LHCN-M2 (cell line): ENCODE data around the gene LY6G6F. TPM values are rescaled to one million over a fixed set of nuclear protein-coding genes. Genes with fewer than 3 reads are reported as not detected.
"Not testable (repeated sequence)": the region's sequence is repeated elsewhere in the genome, so short reads cannot be mapped to it uniquely, and the experiment has no call there.

Experiments used
- DNase-seq: peaks from one replicate; pipeline ENCODE4 v3.0.0-alpha.2; 2012; ENCODE audit warnings: low read depth
- total RNA-seq: library from RNA; depleted of rRNA; stranded (reverse); fragments of >200 nt; gene quantifications from 2 replicates; pipeline ENCODE4 v1.2.3, GENCODE V29; 2014

LY6G6F gene
- total RNA-seq, 1 experiment from 2014 or later = not detected

DNA sequence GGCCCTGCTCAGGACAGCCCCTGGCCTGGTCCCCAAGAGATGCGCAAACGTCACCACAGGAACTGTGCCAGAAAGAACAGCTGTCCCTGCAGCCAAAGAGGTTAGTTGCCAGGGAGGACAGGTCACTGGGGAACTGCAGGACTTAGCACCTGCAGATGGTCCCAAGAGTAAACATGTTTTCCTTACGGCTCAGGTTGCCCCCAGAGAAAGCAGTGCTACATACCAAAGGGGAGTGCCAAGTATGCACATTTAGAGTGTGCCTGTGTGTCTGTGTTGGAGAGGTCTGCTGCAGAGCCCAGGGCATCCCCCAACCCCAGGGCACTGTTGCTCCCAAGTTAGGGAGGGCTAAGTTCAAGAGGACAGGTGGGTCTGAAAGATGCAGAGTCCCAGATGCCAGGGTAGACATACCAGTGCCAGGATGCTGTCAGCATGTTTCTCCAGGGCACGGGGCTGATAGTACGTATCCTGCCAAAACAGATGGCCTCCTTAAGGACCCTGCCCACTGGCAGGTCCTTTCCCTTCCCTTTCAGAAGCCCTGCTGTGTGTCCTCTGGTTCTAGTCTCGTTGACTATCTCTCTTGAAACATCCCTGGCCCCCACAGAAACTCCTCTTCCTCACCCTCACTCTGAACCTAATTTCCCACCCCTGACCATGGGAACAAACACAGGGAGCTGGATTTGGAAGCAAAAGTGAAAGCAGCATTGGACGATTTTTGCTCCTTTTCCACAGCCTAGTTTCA is 4.8 kb upstream of the LY6G6F start:
- peak; percentile 63 for DNase-seq

GRCh38 chr6:31702405-31702818 is 4.3 kb upstream of the LY6G6F start:
- no peak for DNase-seq

DNA sequence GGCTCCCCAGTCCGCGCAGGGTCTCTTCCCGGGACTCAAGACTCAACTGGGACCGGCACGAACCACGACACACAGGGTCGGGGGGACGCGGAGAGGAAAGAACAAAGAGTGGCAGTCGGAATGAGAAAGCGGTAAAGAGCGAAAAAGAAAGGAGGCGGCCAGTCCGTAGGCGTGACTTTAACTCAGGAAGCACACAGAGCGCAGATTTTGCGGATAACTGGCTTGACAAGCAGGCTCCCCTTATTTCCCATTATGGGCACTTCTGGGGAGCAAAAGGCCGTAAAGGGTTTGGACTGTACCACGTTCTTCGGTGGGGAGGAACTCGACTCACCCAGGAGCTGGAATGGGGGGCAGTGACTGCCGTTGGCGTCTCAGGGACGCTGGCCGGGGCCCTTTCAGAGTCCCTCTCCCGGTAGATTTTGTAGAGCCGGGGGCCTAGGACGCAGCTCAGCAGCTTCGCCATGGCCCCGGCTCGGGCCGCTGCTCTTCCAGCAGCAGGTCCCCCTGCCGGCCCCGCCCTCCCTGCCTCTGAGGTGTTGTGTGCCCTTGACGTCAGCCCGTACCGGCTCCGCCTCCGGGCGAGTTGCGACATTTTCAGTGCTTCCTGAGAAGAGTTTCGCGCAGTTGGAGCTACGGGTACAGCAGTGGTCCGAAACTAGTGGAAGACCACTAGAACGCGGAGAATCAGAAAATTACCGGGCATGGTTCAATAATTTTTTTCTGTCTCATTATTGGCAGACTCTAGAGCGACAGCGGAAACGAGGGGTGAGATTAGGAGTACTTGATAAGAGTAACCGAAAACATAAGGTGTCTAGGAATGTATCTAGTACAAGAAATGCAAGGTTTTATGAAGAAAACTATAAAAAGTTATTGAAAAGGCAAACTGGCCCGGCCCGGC is 3.6 kb upstream of the LY6G6F start, which contains the start of gene ABHD16A:
TSS of gene ABHD16A (minus strand) at position 506 of the 898 bp plus-strand sequence. CDS start at position 463, 43 bp downstream.
- peak; percentile 98 for DNase-seq

- no peak for DNase-seq
These were observed 735 bp upstream of the LY6G6F start for GRCh38 chr6:31705931-31706330.

- DNase-seq = no peak
These were observed 1.0 kb downstream of the LY6G6F start for GRCh38 chr6:31707701-31708100.

GRCh38 chr6:31708224-31708623 is 1.6 kb downstream of the LY6G6F start:
- no peak for DNase-seq

DNA sequence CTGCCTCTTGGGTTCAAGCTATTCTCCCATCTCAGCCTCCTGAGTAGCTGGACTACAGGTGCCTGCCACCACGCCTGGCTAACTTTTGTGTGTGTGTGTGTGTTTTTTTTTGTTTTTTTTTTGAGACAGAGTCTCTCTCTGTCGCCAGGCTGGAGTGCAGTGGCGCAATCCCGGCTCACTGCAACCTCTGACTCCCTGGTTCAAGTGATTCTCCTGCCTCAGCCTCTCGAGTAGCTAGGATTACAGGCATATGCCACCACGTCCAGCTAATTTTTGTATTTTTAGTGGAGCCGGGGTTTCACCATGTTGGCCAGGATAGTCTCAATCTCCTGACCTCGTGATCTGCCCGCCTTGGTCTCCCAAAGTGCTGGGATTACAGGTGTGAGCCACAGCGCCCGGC is 2.5 kb downstream of the LY6G6F start:
- DNase-seq = not testable (repeated sequence)

DNA sequence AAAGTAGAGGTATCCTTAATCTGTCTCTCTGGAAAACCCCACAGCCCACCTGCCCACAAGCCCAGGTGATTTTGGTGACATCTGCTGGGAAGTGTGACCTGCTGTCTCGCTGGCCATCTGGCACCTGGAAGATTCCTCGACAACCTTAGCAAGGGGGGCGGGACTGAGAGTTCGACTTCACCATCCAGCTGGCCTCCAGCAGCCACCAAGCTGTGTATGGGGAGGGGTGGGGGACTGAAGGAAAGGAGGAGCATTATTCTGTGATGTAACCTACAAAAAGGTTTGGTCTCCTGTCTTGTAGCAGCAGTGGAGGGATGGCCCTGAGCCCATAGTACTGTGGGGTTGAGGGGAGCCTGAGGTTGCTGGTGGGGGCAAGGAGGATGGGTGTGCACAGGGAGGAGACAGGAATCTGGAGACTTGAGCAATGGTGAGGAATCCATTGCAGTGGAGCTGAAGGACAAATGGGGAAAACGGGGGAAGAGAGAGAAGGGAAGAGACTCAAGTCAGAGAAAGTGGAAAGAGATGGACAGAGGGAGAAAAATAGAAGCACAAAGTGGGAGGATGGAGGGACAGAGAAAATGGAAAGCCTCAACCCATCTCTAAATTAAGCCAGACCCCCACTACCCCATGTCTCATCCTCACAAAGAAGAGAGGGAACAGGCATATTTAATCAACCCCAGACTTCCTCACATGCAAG is 4.0 kb downstream of the LY6G6F start:
- DNase-seq = no peak

- DNase-seq = no peak
These were observed 4.6 kb downstream of the LY6G6F start for GRCh38 chr6:31711233-31711632.

DNA sequence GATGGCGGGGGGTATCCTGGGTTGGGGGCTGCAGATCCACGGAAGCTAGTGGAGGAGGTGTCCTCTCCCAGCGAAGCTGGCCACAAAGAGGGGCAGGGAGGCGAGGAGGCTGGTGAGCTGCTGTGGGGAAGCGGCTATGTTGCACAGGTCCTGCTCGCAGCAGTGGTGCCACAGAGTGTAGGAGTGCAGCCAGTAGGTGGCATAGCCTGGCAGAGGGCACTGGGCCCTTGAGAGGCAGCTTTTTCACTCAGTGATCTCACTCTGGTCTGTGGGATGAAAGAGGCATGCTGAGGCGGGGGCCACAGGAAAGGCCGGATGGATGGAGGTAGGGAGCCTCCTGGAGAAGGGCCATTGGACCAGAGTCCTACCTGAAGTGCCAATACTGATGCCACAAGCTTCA is 5.6 kb downstream of the LY6G6F start:
- DNase-seq = no peak

DNA sequence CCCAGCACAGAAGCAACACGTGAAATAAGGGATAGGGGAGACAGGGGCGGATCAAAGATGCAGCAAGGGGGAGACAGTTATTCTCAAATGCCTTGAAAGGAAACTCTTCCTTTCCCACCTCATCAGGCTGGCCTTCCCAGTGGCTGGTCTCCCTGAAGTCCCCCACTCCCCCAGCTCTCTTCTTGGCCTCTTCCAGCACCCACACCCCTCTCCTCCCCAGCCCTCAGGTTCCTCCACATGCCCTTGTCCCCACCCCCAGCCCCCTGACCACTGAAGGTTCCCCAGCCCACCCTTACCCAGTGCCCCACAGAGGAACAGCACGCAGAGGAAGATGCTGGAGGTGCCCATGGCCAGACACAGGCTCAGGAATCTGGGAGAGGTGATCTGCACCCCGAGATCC is 6.8 kb downstream of the LY6G6F start:
- DNase-seq = no peak

GRCh38 chr6:31713991-31714684 is 7.5 kb downstream of the LY6G6F start:
- no peak for DNase-seq

DNA sequence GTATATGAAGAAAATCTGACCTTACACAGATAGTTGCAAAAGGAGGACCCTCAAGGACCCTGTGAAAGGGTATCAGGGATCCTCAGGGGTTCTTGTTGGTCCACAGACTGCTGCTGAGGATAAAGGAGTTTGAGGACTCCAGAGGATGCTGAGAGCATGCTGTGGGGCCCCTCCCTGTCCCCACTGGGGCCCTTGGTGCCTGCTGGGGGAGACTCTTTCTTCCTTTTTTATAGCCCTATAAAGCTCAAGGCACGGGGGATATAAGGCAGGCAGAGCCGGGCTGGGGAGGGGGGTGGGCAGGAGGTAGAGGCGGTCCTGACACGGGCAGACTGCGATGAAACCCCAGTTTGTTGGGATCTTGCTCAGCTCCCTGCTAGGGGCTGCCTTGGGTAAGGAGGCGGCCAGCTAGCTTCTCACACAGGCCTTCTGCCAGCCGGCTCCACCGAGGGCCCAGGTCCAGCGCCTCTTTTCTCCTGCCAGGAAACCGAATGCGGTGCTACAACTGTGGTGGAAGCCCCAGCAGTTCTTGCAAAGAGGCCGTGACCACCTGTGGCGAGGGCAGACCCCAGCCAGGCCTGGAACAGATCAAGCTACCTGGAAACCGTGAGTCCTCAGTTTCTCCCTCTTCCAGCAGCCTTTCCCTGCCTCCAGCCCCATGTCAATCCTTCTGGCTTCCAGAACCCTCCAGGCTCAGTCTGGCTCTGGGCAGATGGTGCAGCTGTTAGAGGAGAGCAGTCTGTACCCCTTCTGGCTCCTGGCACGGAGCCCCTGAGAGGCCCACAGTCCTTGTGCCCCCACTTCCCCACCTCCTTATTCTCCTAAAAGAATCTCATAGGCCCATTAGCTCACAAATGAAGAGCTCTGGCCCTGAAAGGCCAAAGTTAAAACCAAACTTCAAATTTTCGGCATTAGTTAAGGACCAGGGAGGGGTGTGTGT is 8.6 kb downstream of the LY6G6F start, which contains the start of gene LY6G6D:
TSS of gene LY6G6D (plus strand) at position 327 of the 937 bp plus-strand sequence. CDS start at position 335, 8 bp downstream.
- DNase-seq = no peak

GRCh38 chr6:31717499-31718222 is 11.0 kb downstream of the LY6G6F start:
- DNase-seq = no peak

GRCh38 chr6:31718265-31718664 is 11.6 kb downstream of the LY6G6F start:
- no peak for DNase-seq

DNA sequence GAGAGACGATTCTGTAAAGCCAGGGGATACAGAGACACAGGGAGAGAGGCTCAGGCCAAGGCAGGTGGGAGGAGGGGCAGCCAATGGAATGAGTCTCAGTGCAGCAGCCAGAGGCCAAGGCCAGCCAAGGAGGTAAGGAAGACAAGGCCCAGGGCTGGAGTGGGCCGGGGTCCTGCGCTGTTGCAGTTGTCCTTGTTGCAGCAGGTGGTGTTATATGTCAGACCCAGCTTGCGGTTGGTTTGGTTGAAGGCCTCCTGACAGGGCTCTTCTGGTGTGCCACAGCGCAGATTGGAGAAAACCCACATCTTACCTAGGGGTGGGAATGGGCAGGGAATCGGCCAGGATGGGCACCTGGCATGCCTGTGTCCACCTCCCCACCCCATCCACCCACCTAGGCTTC is 12.3 kb downstream of the LY6G6F start:
- no peak for DNase-seq

GRCh38 chr6:31720196-31720770 is 13.6 kb downstream of the LY6G6F start:
- no peak for DNase-seq

DNA sequence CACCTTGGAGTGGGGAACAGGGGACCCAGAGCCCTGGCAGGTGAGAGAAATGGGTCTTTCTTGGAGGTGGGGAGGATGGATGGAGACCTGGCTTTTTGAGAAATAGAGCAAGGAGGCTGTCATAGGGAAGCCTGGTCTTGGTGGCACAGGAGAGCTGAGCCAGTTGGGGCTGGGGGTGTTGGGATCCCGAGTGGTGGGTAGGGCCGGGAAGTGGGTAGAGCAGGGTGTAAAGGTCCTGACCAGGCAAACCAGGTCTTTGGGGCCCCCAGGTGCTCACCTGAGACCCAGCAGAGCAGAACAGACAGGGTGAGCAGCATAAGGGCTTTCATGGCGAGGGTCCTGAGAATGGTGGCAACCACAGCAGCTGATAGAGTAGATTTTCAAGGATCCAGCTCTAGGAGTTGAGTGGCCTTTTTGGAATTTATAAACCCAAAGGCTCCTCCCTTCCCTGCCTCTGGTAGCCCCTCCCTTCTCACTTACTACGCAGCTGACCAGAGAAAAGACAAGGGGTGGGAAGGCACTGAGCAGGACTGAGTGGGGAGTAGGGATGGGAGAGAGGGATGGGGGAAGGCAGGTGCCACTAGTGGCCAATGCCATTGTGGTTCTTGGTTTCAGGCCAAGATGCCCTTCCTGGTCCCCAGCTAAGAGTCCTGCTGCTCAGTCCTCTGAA is 14.8 kb downstream of the LY6G6F start, which contains the start of gene LY6G6C:
TSS of gene LY6G6C (minus strand) at position 396 of the 670 bp plus-strand sequence. CDS start at position 329, 67 bp downstream.
- no peak for DNase-seq
